ENCODE measurements around the gene MINDY4.

Gene MINDY4

DNA sequence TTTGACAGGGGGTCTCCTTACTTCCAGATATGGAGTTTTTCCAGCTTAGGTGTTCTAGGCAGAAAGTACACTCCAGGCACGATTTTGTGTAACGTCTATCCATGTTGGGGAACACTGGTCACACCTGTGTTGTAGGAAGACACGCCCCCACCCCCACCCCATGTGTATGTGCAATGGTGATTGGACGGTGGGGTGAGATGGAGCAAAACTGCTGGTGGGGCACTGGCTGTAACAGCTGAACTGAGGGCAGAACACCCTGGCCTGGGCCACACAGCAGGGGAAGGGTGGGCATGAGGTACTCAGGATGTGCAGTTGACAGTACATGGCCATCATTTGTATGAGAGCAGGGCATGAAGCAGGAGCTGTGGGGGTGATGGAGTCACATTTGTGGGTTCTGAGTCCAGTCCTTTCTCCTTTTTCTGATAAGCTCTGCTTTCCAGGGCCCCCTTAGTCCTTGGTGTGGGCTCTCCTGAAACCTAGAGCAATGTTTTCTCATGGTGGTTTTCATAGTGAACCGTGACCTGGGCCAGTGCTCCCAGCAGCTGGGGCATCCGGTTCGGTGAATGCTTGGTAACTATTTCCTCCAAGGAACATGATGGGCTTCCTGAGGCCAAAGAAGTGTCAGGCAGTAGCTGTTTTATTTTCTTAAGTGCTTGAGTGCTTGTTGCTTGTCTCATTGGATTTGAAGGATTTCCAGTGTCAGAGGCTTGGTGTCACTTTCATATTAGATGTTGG is 77.1 kb downstream of the MINDY4 start:
- DNase-seq (ENCODE audit: insufficient read length, low spot score) (no peak), FAIRE-seq (no peak)

DNA sequence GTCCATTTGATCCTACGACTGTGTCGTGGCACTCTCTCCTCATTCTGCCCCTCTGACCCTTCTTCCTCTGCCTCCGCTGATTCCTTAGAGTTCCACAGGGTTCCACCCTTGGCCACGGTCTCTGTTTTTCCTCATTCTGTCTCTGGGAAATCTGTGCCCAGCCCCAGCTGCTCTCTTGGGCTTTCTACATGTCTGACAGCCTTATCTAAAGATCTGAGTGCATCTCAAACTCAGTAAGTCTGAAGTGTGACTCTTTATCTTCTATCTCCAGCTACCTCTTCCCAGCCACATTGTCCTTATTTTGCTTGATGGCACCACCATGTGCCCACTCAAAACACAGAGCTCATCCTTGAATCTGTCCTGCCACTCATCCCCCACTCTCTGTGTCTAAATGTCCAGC is 78.3 kb downstream of the MINDY4 start:
- no peak for DNase-seq (ENCODE audit: insufficient read length, low spot score)

DNA sequence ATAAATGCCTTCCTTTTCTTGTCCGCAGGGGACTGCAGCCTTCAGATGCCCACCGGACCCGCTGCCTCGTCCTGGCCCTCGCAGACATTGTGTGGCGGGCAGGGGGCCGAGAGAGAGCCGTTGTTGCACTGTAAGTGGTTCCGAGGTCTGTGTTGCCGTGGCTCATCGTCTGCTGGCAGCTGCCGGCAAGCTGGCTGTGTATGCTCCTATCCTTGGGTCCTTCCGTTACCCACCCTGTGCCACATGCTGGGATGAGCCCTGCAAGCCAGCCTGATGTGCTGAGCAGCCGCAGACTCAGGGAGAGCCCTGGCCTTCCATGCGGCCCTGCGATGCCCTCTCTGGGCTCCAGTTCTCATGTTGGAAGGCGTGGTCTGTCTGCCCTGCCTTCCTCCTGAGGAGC is 79.2 kb downstream of the MINDY4 start:
- DNase-seq (ENCODE audit: insufficient read length, low spot score) (no peak), FAIRE-seq (no peak)

More for the DNA sequence above, 78.3 kb downstream of the MINDY4 start:
- FAIRE-seq, result no peak

DNA sequence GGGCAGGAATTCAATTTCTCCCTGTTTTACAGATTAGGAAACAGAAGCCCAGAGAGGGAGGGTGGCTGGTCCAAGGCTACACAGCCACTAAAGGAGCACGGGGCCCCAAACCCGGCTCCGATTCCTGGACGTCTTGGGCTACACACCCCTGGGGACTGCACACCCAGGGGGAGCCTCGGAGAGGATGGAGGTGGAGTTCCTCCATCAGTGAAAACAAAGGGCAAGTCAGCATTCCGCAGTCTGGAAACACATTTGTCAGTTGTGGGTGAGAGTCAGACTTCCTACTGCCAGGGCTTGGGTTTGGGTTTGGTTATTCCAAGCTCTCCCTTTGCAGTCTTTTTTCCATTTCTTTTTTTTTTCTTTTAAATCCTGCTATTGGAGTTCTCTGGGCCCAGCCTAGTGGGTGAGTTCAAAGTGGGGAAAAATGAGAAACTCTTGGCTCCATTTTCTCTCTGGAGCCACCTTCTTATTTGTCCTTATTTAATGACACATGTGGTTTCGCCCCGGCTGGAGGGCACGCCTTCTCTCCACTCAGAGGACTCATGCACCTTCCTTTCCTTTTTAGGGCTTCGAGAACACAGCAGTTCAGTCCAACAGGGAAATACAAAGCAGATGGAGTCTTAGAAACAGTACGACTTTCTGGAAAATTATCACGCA is 80.6 kb downstream of the MINDY4 start:
- no peak for FAIRE-seq
- no peak for DNase-seq (ENCODE audit: insufficient read length, low spot score)

GRCh38 chr7:30852308-30852684 is 81.1 kb downstream of the MINDY4 start:
- DNase-seq (ENCODE audit: insufficient read length, low spot score) (no peak), FAIRE-seq (no peak)

- no peak for DNase-seq (ENCODE audit: insufficient read length, low spot score)
- no peak for FAIRE-seq
Measured at GRCh38 chr7:30852744-30853288, 81.6 kb downstream of the MINDY4 start.

DNA sequence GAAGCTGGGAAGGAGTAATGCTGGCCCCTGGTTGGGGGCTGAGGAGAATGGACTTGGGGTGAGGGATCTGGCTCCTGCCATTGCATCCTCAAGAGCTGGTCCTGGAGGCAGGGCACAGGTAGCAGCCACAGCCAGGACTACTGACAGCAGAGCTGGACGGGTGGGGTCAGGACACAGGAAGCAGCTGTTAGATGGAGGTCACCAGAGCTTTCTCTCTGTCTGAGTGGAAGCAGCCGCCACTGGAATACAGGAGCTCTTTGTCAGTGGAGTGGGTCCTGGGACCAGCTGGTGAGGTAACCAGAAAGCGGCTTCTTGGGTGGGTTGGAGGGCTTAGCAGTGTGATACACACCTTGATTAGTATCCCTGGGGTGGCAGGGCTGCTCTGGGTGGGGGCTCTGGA is 82.4 kb downstream of the MINDY4 start:
- FAIRE-seq, result no peak

GRCh38 chr7:30855936-30856335 is 84.7 kb downstream of the MINDY4 start:
- DNase-seq (ENCODE audit: insufficient read length, low spot score), result no peak
- FAIRE-seq, result no peak

More for the DNA sequence above, 82.4 kb downstream of the MINDY4 start:
- no peak for DNase-seq (ENCODE audit: insufficient read length, low spot score)

DNA sequence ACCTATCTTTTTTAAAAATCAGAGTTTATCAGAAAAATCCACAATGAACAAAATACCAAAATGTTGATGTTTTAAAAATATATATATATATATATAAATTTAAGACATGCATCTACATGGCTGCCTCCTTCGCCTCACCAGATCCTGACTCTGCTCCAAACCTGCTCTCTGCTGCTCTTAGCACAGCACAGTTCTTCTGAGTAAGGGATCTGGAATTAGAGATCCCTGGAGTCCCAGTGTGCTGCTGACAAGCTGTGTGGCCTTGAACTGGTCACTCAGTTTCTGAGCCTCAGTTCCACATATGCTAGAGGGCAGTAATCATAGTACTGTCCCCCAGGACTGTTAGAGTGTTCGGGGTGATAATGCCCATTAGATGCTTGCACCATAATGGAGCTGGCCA is 87.4 kb downstream of the MINDY4 start:
- no peak for DNase-seq (ENCODE audit: insufficient read length, low spot score)
- FAIRE-seq, result no peak

DNA sequence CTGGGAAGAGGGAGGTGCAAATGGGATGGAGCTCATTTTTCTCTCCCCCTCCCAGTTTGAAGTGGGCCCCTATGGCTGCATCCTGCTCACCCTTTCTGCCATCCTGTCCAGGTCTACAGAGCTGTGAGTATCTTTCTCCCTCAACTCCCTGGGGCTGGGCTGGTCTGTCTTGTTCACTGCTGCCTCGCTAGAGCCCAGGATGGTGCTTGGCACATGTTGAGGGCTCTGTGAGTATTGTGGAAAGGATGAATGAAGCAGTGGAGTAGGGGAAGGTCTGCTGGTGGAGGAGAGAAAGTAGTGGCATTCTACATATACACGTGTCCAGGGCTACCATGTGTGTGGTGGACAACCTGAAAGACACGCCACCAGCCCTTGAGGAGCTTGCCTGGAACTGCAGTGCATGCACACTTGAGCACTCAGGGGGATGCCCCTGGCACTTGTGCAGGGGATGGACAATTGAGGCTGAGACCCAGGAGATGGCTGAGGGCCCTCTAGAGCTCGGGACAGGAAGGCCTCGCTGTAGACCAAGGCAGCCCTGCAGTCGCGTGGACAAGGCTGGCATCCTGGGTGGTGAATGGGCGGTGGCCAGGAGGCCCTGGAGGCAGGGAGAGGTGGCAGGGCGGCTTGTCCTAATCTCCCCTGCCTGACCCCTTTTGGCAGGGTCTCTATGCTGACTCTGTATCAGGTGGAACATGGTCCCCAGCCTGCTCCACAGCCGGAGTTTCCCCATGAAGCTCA is 88.2 kb downstream of the MINDY4 start:
- FAIRE-seq (no peak), DNase-seq (ENCODE audit: insufficient read length, low spot score) (no peak)

DNA sequence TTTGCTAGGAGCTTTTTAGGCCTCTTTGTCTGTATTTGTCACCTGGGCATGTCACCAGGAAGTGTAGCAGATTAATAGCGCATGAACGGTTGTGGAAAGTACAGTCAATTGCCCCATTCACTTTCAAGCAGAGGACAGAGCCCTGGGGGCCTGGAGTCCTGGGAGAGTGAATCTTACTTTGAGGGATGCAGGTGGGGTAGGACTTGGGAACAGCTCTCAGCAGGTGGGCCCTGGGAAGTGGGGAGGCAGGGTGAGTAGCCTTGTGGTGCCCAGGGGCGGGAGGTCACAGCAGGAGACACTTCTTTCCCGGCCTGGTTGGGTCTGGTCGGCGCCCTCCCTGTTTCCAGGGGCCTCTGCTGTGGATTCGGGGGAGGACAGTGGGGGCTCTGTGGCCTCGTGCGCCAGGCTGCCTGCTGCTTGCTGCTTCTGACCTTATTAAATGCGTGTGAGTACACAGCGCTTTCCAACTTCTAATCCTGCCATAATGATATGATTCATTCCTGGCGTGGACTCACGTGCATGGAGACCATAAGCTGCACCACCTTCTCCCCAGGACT is 88.8 kb downstream of the MINDY4 start:
- DNase-seq (ENCODE audit: insufficient read length, low spot score) (no peak), FAIRE-seq (no peak)

DNA sequence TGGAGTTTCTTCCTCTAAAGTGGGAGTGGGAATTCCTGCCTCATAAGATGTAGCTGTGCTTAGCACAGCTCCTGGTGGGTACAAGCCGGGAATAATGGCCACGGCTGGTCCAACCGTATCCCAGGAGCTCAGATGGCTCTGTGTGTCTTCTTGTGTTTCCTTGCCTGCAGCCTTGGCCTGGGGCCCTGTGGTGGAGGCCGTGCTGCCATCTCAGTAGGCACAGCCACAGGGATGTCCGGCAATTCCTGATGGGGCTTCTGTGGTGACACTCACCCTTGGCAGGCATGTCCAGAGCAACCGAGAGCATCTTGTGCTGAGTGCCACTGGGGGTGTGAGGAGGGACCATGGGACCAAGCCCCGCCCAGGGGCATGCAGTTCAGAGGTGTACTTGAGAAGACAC is 90.4 kb downstream of the MINDY4 start:
- DNase-seq (ENCODE audit: insufficient read length, low spot score) (no peak), FAIRE-seq (no peak)

DNA sequence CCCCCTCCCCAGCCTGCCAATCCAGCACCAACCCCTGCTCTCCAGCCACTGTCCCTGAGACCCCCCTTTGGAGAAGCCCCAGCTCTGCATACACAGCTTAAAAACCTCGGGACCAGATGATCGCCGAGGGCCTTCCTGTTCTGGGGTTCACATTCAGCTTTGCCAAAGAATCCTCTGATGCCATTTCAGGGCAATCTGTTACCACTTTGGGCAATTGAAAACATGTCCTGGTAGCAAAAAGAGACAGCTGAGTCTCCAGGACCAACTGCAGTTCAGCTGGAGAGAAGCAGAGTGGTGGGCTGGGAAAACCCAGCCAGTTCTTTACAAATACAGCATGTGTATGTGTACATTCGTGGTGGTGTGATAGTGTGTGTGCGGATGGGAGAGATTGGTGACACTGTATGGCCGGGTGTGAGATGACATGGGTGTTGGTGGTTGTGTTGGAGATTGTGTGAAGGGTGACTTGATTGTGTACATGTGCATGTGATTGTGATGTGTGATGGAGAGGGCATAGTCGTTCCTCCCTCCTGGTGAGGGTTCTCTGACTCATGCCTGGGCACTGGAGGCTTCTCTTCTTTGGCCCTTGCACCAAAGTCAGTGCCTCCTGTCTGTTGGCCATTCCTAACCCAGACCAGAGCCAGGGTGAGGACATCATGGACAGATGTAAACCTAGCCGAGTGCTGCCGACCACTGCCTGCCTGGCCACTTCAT is 91.9 kb downstream of the MINDY4 start:
- FAIRE-seq, result no peak
- DNase-seq (ENCODE audit: insufficient read length, low spot score), result no peak

GRCh38 chr7:30863706-30864035 is 92.5 kb downstream of the MINDY4 start:
- no peak for DNase-seq (ENCODE audit: insufficient read length, low spot score)
- FAIRE-seq, result no peak

DNA sequence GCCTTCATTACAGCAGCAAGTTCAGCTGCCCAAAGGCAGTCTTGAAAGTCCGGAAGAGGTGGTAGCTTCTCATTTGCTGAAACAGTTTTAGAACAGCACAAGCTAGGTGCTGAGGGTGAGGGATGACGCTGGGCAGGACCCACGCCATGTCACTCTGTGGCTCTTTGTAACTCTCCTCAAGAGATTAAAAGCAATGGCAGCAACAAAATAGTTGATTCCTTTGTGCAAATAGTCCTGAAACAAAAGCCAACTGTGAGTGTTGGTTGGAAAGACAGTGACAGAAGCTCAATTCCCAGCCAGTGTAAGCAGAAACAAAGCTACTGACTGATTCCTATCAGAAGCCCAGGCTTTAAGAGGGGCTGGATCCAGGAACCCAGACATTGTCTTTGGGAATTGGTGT is 92.9 kb downstream of the MINDY4 start:
- DNase-seq (ENCODE audit: insufficient read length, low spot score) (no peak), FAIRE-seq (no peak)

- FAIRE-seq (no peak), DNase-seq (ENCODE audit: insufficient read length, low spot score) (no peak)
Measured at GRCh38 chr7:30865076-30865475, 93.9 kb downstream of the MINDY4 start.

DNA sequence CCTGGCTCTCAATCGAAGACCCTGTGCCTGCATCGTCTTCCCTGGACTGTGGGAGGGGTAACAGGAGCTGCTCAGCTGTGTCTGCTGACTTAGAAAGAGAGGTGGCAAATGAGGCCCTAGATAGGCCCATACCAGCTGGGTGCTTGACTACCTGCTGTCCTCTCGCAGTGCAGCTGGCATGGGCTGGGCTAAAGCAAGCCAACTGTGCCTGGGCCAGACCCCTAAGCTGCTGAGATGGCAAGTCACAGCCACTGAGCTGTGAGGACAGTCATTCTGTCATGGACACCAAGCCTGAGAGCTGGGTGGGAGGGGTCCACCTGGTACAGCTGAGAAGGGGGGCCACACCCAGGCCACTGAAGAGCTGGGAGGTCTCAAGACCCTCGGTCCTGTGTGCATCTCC is 94.6 kb downstream of the MINDY4 start:
- FAIRE-seq, result no peak

DNA sequence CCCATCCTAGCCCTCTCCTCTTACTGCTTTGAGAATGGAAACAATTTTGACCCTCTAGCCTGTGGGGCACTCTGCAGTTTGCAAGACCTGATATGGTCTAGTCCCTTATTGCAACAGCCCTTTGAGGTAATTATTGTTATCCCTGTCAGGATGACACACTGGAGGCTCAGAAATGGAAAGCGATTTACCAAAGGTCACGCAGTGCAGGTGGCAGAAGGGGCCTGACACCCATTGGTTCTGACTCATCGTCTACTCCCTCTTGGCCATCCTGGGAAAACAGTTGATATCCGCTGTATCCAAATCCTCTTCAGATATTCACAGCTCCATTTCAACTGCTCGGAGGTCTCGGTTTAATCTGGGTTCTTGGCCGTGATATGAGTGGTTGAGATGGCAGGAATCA is 95.7 kb downstream of the MINDY4 start:
- FAIRE-seq (no peak), DNase-seq (ENCODE audit: insufficient read length, low spot score) (no peak)

More for the DNA sequence above, 94.6 kb downstream of the MINDY4 start:
- no peak for DNase-seq (ENCODE audit: insufficient read length, low spot score)

GRCh38 chr7:30867483-30867882 is 96.3 kb downstream of the MINDY4 start:
- FAIRE-seq, result no peak
- DNase-seq (ENCODE audit: insufficient read length, low spot score), result no peak

GRCh38 chr7:30869794-30870611 is 98.8 kb downstream of the MINDY4 start:
- FAIRE-seq, result no peak
- DNase-seq (ENCODE audit: insufficient read length, low spot score), result no peak
